Activated T-cell treated with anti-CD3 and anti-CD28 coated beads, Interleukin-2, amount 50 U/mL, for 4 hours (primary cell): Measurements from ENCODE around the gene CCDC187. TPM values are rescaled to one million over a fixed set of nuclear protein-coding genes. Genes with fewer than 3 reads are reported as not detected.

Experiments
- ATAC-seq, 2 donors: fragments of 200-7000 bp; cut with Tn5 transposase; one replicate each; pipeline ENCODE4 v1.10.0; 2021
- DNase-seq: peaks from one replicate; pipeline ENCODE4 v3.0.0-alpha.2; 2020
- H3K27me3 Mint-ChIP-seq: one replicate; pipeline ENCODE4 v1.8.0; 2021; ENCODE audit warnings: low read depth, mixed read lengths
- H3K36me3 Mint-ChIP-seq: one replicate; pipeline ENCODE4 v1.8.0; 2022; ENCODE audit warnings: mixed read lengths; ENCODE audit not compliant: insufficient read depth
- H3K4me1 Mint-ChIP-seq: one replicate; pipeline ENCODE4 v1.8.0; 2021; ENCODE audit warnings: low read depth, mixed read lengths
- H3K4me3 Mint-ChIP-seq: one replicate; pipeline ENCODE4 v1.8.0; 2021; ENCODE audit warnings: mild to moderate bottlenecking, moderate library complexity, mixed read lengths
- H3K9me3 Mint-ChIP-seq: one replicate; pipeline ENCODE4 v1.8.0; 2021; ENCODE audit warnings: mixed read lengths
- total RNA-seq, 3 donors: library from RNA; stranded (reverse); gene quantifications; one replicate each; pipeline ENCODE4 v1.2.1, GENCODE V29; 2021

CCDC187 gene
- total RNA-seq, 3 donors from 2014 or later: 0.11 TPM; not detected in 2

GRCh38 chr9:136308006-136308701 is 4.3 kb upstream of the CCDC187 start:
- no peak overlapping the region for H3K4me3 Mint-ChIP-seq
- DNase-seq (no peak), ATAC-seq (no peak)
- H3K9me3 Mint-ChIP-seq: no peaks in the 10 kb centered on the region
- H3K4me1 Mint-ChIP-seq: peaks cover 6% of the 10 kb centered on the region
- H3K36me3 Mint-ChIP-seq: no peaks in the 10 kb centered on the region
- peaks cover 7% of the 10 kb centered on the region for H3K27me3 Mint-ChIP-seq

GRCh38 chr9:136307215-136307750 is 3.4 kb upstream of the CCDC187 start:
- ATAC-seq (no peak), DNase-seq (no peak)
- Mint-ChIP-seq H3K4me1 (peaks cover 6% of the 10 kb centered on the region), H3K27me3 (peaks cover 7% of the 10 kb centered on the region), H3K4me3 (no peak overlapping the region), H3K9me3 (no peaks in the 10 kb centered on the region), H3K36me3 (no peaks in the 10 kb centered on the region)

- ATAC-seq: peak; percentile 39 to 42
- DNase-seq: no peak
- Mint-ChIP-seq H3K9me3 (no peaks in the 10 kb centered on the region), H3K27me3 (peaks cover 7% of the 10 kb centered on the region), H3K36me3 (no peaks in the 10 kb centered on the region), H3K4me1 (peaks cover 6% of the 10 kb centered on the region), H3K4me3 (no peak overlapping the region)
Measured at GRCh38 chr9:136306211-136307208, 2.6 kb upstream of the CCDC187 start.

GRCh38 chr9:136305804-136306203 is 1.9 kb upstream of the CCDC187 start:
- no peaks in the 10 kb centered on the region for H3K9me3 Mint-ChIP-seq
- H3K27me3 Mint-ChIP-seq: peaks cover 7% of the 10 kb centered on the region
- DNase-seq: no peak
- H3K36me3 Mint-ChIP-seq: no peaks in the 10 kb centered on the region
- ATAC-seq: peak in 1 of 2 donors; percentile 26
- H3K4me1 Mint-ChIP-seq: peaks cover 6% of the 10 kb centered on the region
- no peak overlapping the region for H3K4me3 Mint-ChIP-seq

GRCh38 chr9:136304981-136305380 is 1.1 kb upstream of the CCDC187 start:
- no peaks in the 10 kb centered on the region for H3K9me3 Mint-ChIP-seq
- DNase-seq (no peak), ATAC-seq (no peak)
- H3K4me3 Mint-ChIP-seq: no peak overlapping the region
- no peaks in the 10 kb centered on the region for H3K36me3 Mint-ChIP-seq
- peaks cover 6% of the 10 kb centered on the region for H3K4me1 Mint-ChIP-seq
- peaks cover 7% of the 10 kb centered on the region for H3K27me3 Mint-ChIP-seq

- no peak overlapping the region for H3K4me3 Mint-ChIP-seq
- peaks cover 6% of the 10 kb centered on the region for H3K4me1 Mint-ChIP-seq
- H3K27me3 Mint-ChIP-seq: peaks cover 7% of the 10 kb centered on the region
- ATAC-seq: no peak
- H3K36me3 Mint-ChIP-seq: no peaks in the 10 kb centered on the region
- H3K9me3 Mint-ChIP-seq: no peaks in the 10 kb centered on the region
- no peak for DNase-seq
Measured at GRCh38 chr9:136304456-136304855, 562 bp upstream of the CCDC187 start.

- H3K36me3 Mint-ChIP-seq: no peaks in the 10 kb centered on the region
- DNase-seq (no peak), ATAC-seq (no peak)
- H3K9me3 Mint-ChIP-seq: no peaks in the 10 kb centered on the region
- peaks cover 7% of the 10 kb centered on the region for H3K27me3 Mint-ChIP-seq
- no peak overlapping the region for H3K4me3 Mint-ChIP-seq
- H3K4me1 Mint-ChIP-seq: peaks cover 6% of the 10 kb centered on the region
Measured at GRCh38 chr9:136303066-136303824, 649 bp downstream of the CCDC187 start.

- ATAC-seq: no peak
- H3K4me3 Mint-ChIP-seq: no peak overlapping the region
- peaks cover 6% of the 10 kb centered on the region for H3K4me1 Mint-ChIP-seq
- no peaks in the 10 kb centered on the region for H3K9me3 Mint-ChIP-seq
- H3K27me3 Mint-ChIP-seq: peaks cover 8% of the 10 kb centered on the region
- no peak for DNase-seq
- H3K36me3 Mint-ChIP-seq: no peaks in the 10 kb centered on the region
Measured at GRCh38 chr9:136302527-136302926, 1.4 kb downstream of the CCDC187 start.

GRCh38 chr9:136300866-136301265 is 3.0 kb downstream of the CCDC187 start:
- H3K4me3 Mint-ChIP-seq: no peak overlapping the region
- peaks cover 4% of the 10 kb centered on the region for H3K27me3 Mint-ChIP-seq
- ATAC-seq (no peak), DNase-seq (no peak)
- H3K36me3 Mint-ChIP-seq: no peaks in the 10 kb centered on the region
- H3K4me1 Mint-ChIP-seq: no peaks in the 10 kb centered on the region
- H3K9me3 Mint-ChIP-seq: no peaks in the 10 kb centered on the region

- no peaks in the 10 kb centered on the region for H3K36me3 Mint-ChIP-seq
- no peak overlapping the region for H3K4me3 Mint-ChIP-seq
- H3K9me3 Mint-ChIP-seq: no peaks in the 10 kb centered on the region
- no peak for DNase-seq
- H3K4me1 Mint-ChIP-seq: no peaks in the 10 kb centered on the region
- no peak for ATAC-seq
- H3K27me3 Mint-ChIP-seq: peaks cover 2% of the 10 kb centered on the region
Measured at GRCh38 chr9:136300016-136300545, 3.8 kb downstream of the CCDC187 start.

GRCh38 chr9:136299541-136299940 is 4.4 kb downstream of the CCDC187 start:
- DNase-seq (no peak), ATAC-seq (no peak)
- Mint-ChIP-seq H3K27me3 (peaks cover 2% of the 10 kb centered on the region), H3K36me3 (no peaks in the 10 kb centered on the region), H3K9me3 (no peaks in the 10 kb centered on the region), H3K4me1 (no peaks in the 10 kb centered on the region), H3K4me3 (no peak overlapping the region)

GRCh38 chr9:136299116-136299515 is 4.8 kb downstream of the CCDC187 start:
- no peak for ATAC-seq
- Mint-ChIP-seq H3K36me3 (no peaks in the 10 kb centered on the region), H3K9me3 (no peaks in the 10 kb centered on the region), H3K4me3 (no peak overlapping the region), H3K4me1 (no peaks in the 10 kb centered on the region), H3K27me3 (peaks cover 2% of the 10 kb centered on the region)
- DNase-seq: no peak

GRCh38 chr9:136297766-136298735 is 5.8 kb downstream of the CCDC187 start:
- DNase-seq (no peak), ATAC-seq (no peak)
- no peaks in the 10 kb centered on the region for H3K9me3 Mint-ChIP-seq
- peaks cover 2% of the 10 kb centered on the region for H3K27me3 Mint-ChIP-seq
- no peaks in the 10 kb centered on the region for H3K36me3 Mint-ChIP-seq
- H3K4me3 Mint-ChIP-seq: no peak overlapping the region
- no peaks in the 10 kb centered on the region for H3K4me1 Mint-ChIP-seq
